ENCODE data around the gene SIX4. TPM values are rescaled to one million over a fixed set of nuclear protein-coding genes. Genes with fewer than 3 reads are reported as not detected.

SIX4 gene
- total RNA-seq, 1 experiment from 2014 or later = 26.5 TPM

GRCh38 chr14:60735416-60735815, 11.3 kb upstream of the SIX4 start:
- Mint-ChIP-seq H3K27me3 (ENCODE audit: low read depth) (peaks cover 7% of the 10 kb centered on the region), H3K9me3 (no peaks in the 10 kb centered on the region; a peak in 1 of 5 replicates), H3K36me3 (ENCODE audit: insufficient read depth in 1 of 3, low read depth in 3 of 3) (peaks cover 0 to 3% (median 0%) of the 10 kb centered on the region in 3 experiments; a peak in 2 of 7 replicates), H3K27ac (no peak overlapping the region; a peak in 1 of 7 replicates), H3K4me3 (peak overlapping the region; percentile 98), H3K4me1 (peaks cover 11 to 17% of the 10 kb centered on the region in 2 experiments)
- no CpG with 5 or more reads among the region's 5 CpGs for WGBS (ENCODE audit: extremely low coverage, insufficient read length, low lambda C conversion rate)
- Histone ChIP-seq H3K4ac (ENCODE audit: low read depth, low read length) (no peak overlapping the region), H4K5ac (ENCODE audit: insufficient read length, low read depth, low read length) (no peak overlapping the region), H3K9me3 (ENCODE audit: control insufficient read depth, low read depth, low read length) (no peaks in the 10 kb centered on the region), H3K14ac (ENCODE audit: insufficient read depth, low read length) (no peak overlapping the region), H3K4me2 (ENCODE audit: insufficient read depth, insufficient read length, low read length) (peak overlapping the region; percentile 55), H3T11ph (ENCODE audit: low read length) (no peak overlapping the region), H2BK12ac (ENCODE audit: insufficient read length, low read depth, low read length) (no peak overlapping the region), H2AK5ac (ENCODE audit: insufficient read length, low read length) (no peak overlapping the region), H3K18ac (ENCODE audit: insufficient read length, low read depth, low read length) (no peak overlapping the region), H3K23ac (ENCODE audit: insufficient read length, low read depth, low read length) (no peak overlapping the region), H3K27ac (ENCODE audit: insufficient read length, low read depth, low read length) (no peak overlapping the region), H4K8ac (replicated peaks; ENCODE audit: insufficient read length, low read depth, low read length) (no peak overlapping the region), H3K4me1 (ENCODE audit: insufficient read depth, low read length) (no peaks in the 10 kb centered on the region), H2BK15ac (ENCODE audit: low read depth, low read length) (no peak overlapping the region), H2AFZ (ENCODE audit: low read length) (no peak overlapping the region), H3K27me3 (ENCODE audit: insufficient read depth, low read length) (no peaks in the 10 kb centered on the region), H3K9ac (ENCODE audit: extremely low read depth, insufficient read length, low read length) (peak overlapping the region; percentile 90), H4K20me1 (ENCODE audit: control insufficient read depth, insufficient read depth, insufficient read length) (no peaks in the 10 kb centered on the region), H2BK120ac (ENCODE audit: low read depth, low read length, poor library complexity, severe bottlenecking) (no peak overlapping the region), H3K79me1 (ENCODE audit: insufficient read depth, low read depth, low read length, poor library complexity, severe bottlenecking) (no peaks in the 10 kb centered on the region), H3K79me2 (ENCODE audit: insufficient read depth, low read length) (peaks cover 7% of the 10 kb centered on the region; the same call in 1 of the 2 replicates), H3K56ac (ENCODE audit: insufficient read length, low read depth, low read length) (no peak overlapping the region), H2BK5ac (ENCODE audit: insufficient read length, low read length) (no peak overlapping the region), H3K23me2 (ENCODE audit: insufficient read length, low read depth, low read length, poor library complexity, severe bottlenecking) (peaks cover 3% of the 10 kb centered on the region), H4K91ac (ENCODE audit: insufficient read length, low read depth, low read length) (no peak overlapping the region), H2BK20ac (ENCODE audit: low read depth, low read length, poor library complexity, severe bottlenecking) (no peak overlapping the region)
- DNase-seq = no peak
- TF ChIP-seq CTCF (conservative IDR thresholded peaks at IDR 0.05) = no peak
